Ovary (tissue), 3 donors: ENCODE results near the gene MYO1B.

Experiments
- EP300 ChIP-seq: sonication (generic); formaldehyde crosslinking; IDR thresholded peaks from one replicate; pipeline ENCODE4 v1.6.1; 2017; ENCODE audit warnings: antibody characterized with exemption
- POLR2A ChIP-seq: fragments of 450-650 bp; IDR thresholded peaks from one replicate; pipeline ENCODE4 v1.6.1; 2017; ENCODE audit warnings: antibody characterized with exemption, mild to moderate bottlenecking, moderate library complexity
- TF ChIP-seq, protein P1 (sequence below), 3 donors: fragments of 450-650 bp in 2 of 3; fragments of 200-600 bp in 1 of 3; IDR thresholded peaks; one replicate each; pipeline versions ENCODE4 v1.5.1 to v1.8.0; 2016 to 2022; ENCODE audit warnings: antibody characterized with exemption in 3 of 3, mild to moderate bottlenecking in 1 of 3
- donor health status: DM: no; HTN: no; CAD: no.

DNA sequence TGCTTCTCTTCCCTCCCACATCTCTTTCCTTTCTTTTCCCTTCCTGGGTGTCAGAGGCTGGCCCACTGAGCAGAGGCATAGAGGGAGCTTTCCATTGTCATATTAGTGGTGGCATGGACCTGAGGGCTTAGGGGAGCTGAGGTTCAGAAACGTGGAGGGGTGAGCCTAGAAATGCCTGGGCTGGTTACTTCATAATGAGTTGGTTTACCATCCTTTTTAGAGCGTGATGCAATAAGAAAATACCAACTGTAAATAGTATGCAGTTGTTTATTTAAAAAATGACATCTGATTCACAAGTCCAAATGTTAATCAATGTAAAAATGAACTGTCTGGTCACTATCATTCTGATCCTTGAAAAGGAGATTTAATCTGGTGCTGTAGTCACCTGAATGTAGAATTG is 46.3 kb downstream of the MYO1B start:
- TF ChIP-seq, protein P1, sequence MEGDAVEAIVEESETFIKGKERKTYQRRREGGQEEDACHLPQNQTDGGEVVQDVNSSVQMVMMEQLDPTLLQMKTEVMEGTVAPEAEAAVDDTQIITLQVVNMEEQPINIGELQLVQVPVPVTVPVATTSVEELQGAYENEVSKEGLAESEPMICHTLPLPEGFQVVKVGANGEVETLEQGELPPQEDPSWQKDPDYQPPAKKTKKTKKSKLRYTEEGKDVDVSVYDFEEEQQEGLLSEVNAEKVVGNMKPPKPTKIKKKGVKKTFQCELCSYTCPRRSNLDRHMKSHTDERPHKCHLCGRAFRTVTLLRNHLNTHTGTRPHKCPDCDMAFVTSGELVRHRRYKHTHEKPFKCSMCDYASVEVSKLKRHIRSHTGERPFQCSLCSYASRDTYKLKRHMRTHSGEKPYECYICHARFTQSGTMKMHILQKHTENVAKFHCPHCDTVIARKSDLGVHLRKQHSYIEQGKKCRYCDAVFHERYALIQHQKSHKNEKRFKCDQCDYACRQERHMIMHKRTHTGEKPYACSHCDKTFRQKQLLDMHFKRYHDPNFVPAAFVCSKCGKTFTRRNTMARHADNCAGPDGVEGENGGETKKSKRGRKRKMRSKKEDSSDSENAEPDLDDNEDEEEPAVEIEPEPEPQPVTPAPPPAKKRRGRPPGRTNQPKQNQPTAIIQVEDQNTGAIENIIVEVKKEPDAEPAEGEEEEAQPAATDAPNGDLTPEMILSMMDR (IDR thresholded peaks at IDR 0.05): no peak
- TF ChIP-seq POLR2A: no peak
- TF ChIP-seq EP300: no peak
